Neutrophil (primary cell): ENCODE data around the gene NDST3.

Experiments used
- H3K27ac ChIP-seq: fragments of 200-600 bp; sonication (generic); 2 replicates; pipeline ENCODE4 v1.5.1; 2016; ENCODE audit warnings: mild to moderate bottlenecking, moderate library complexity
- H3K27me3 ChIP-seq: fragments of 200-600 bp; sonication (generic); 2 replicates; pipeline ENCODE4 v1.6.0; 2016; ENCODE audit warnings: mild to moderate bottlenecking
- H3K36me3 ChIP-seq: fragments of 200-600 bp; sonication (generic); 2 replicates; pipeline ENCODE4 v1.5.1; 2017
- H3K4me1 ChIP-seq, 2 experiments: fragments of 200-600 bp in 1 of 2; sonication (generic) in 1 of 2; 1 replicate in 1 of 2; 2 replicates in 1 of 2; pipeline versions ENCODE4 v1.5.1 to v1.6.1; 2013 to 2016; ENCODE audit warnings: low read depth in 1 of 2, low read length in 1 of 2, mild to moderate bottlenecking in 1 of 2, moderate library complexity in 1 of 2; ENCODE audit not compliant: control insufficient read depth in 1 of 2, insufficient read depth in 1 of 2
- H3K4me3 ChIP-seq, 2 experiments: fragments of 200-600 bp in 1 of 2; sonication (generic) in 1 of 2; 1 replicate in 1 of 2; 2 replicates in 1 of 2; pipeline ENCODE4 v1.5.1; 2013 to 2016; ENCODE audit warnings: low read depth in 1 of 2, low read length in 1 of 2, mild to moderate bottlenecking in 1 of 2, moderate library complexity in 1 of 2
- H3K9me3 ChIP-seq: fragments of 200-600 bp; sonication (generic); 2 replicates; pipeline ENCODE4 v1.5.1; 2016
- CTCF ChIP-seq: fragments of 200-600 bp; sonication (generic); IDR thresholded peaks from 2 replicates; pipeline ENCODE4 v1.5.1; 2016; ENCODE audit warnings: antibody characterized with exemption

The NDST3 gene

GRCh38 chr4:118307643-118308042 is 273.4 kb downstream of the NDST3 start:
- Histone ChIP-seq H3K27me3 (no peaks in the 10 kb centered on the region), H3K9me3 (no peaks in the 10 kb centered on the region), H3K36me3 (no peaks in the 10 kb centered on the region), H3K4me3 (no peak overlapping the region), H3K4me1 (no peaks in the 10 kb centered on the region), H3K27ac (no peak overlapping the region)
- no peak for TF ChIP-seq CTCF
